OCI-LY1 (cell line): ENCODE results near the gene IMMP2L.

Source experiments
- EZH2 ChIP-seq: fragments of 200-600 bp; sonication (generic), shearing (Covaris generic); IDR thresholded peaks from 2 replicates; pipeline ENCODE4 v1.8.0; 2017; ENCODE audit warnings: borderline replicate concordance, mixed run types, mild to moderate bottlenecking, antibody characterized with exemption, low read length, moderate library complexity, mixed read lengths
- TF ChIP-seq, protein P1 (sequence below): fragments of 200-600 bp; sonication (generic), shearing (Covaris generic); IDR thresholded peaks from 2 replicates; pipeline ENCODE4 v1.5.1; 2017; ENCODE audit warnings: mild to moderate bottlenecking, antibody characterized with exemption, low read length, moderate library complexity, mixed read lengths

DNA sequence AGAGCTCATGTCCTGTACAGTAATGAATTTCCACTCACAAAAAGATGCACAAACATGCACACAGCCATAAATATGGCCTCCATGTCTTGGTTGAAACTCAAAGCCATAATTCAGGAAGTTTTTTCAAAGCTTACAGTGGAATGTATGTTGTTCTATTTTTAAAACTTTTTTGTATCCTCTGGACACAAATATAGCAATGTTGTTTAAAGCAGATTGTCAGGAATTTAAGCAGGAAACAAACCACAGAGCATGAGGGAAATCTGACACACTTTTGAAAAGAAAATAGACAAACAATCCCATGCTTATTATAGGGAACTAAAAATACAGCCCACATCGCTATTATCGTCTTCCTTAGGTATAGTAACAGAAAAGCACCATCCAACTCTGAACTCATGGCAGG is 449.9 kb downstream of the IMMP2L start:
- TF ChIP-seq, protein P1, sequence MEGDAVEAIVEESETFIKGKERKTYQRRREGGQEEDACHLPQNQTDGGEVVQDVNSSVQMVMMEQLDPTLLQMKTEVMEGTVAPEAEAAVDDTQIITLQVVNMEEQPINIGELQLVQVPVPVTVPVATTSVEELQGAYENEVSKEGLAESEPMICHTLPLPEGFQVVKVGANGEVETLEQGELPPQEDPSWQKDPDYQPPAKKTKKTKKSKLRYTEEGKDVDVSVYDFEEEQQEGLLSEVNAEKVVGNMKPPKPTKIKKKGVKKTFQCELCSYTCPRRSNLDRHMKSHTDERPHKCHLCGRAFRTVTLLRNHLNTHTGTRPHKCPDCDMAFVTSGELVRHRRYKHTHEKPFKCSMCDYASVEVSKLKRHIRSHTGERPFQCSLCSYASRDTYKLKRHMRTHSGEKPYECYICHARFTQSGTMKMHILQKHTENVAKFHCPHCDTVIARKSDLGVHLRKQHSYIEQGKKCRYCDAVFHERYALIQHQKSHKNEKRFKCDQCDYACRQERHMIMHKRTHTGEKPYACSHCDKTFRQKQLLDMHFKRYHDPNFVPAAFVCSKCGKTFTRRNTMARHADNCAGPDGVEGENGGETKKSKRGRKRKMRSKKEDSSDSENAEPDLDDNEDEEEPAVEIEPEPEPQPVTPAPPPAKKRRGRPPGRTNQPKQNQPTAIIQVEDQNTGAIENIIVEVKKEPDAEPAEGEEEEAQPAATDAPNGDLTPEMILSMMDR = no peak
- no peak for TF ChIP-seq EZH2
